Measurements from ENCODE around the gene HCRTR1. TPM values are rescaled to one million over a fixed set of nuclear protein-coding genes. Genes with fewer than 3 reads are reported as not detected.

HCRTR1 gene
- total and polyA plus RNA-seq, 8 donors: 0.14 to 0.52 (median 0.19) TPM; not detected in 5

DNA sequence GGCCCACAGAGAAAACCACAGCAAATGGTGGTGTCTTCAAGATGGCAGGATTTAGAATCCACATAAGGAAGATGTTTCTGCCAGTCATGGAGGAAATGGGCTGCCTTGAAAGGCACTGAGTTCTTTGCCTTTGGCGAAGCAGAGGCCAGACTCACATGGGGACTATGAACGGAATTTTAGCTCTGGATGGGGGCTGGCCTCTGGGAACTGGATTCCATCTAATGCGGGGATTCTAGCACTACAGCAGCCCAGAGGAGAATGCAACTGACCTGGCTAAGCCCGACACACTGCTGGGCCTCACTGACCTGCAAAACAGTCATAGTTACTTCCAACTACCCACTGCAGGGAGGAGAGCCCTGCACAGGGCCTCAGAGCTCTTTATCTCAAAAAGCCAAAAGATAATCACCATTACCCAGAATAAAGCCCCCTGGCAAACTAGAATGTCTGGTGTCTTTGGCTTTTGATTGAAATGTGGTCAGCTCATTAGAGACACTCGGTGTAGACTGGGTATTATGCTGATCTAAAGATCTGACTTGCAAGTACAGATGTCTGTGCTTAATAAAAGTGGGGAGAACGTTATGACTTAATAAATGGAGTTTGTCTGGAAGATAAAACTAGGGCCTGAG is 11.6 kb downstream of the HCRTR1 start:
- TF ChIP-seq CTCF (IDR thresholded peaks at IDR 0.05): no peak
- Histone ChIP-seq H3K4me1 (peaks cover 10 to 20% (median 18%) of the 10 kb centered on the region in 3 donors), H3K36me3 (peaks cover 0 to 34% (median 10%) of the 10 kb centered on the region in 3 donors), H3K4me3 (no peak overlapping the region), H3K27ac (peak overlapping the region in 1 of 4 donors; percentile 54), H3K27me3 (no peaks in the 10 kb centered on the region), H3K9me3 (no peaks in the 10 kb centered on the region)
- intact Hi-C loops (cut with DNase I): no loop called here
- ATAC-seq (no peak), FAIRE-seq (no peak), DNase-seq (no peak)
- 92 to 93% methylated on average over 6 of the region's 6 CpGs for WGBS, 2 donors

DNA sequence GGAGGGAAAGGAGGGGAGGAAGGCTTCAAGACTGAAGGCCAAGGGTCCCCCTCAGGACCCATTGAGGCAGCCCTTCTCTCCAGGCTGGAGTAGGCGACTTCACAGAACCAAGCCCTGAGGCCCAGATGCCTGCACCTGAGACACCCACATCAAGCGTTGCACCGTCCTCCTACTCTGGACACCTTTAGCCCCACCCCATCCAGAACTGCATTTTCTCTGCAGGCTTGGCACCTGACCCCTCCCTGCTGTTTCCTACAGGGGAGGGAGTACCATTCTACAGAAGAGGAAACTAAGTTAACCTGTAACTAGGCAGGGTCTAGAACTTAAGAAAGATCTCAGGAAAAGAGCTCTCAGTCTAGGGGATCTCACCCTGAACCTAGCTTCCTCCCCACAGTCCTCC is 15.2 kb downstream of the HCRTR1 start:
- intact Hi-C loops (cut with DNase I): no loop called here
- Histone ChIP-seq H3K9me3 (no peaks in the 10 kb centered on the region), H3K4me1 (peaks cover 5 to 12% (median 8%) of the 10 kb centered on the region in 3 donors), H3K27ac (no peak overlapping the region), H3K27me3 (no peaks in the 10 kb centered on the region), H3K4me3 (no peak overlapping the region), H3K36me3 (peaks cover 0 to 44% (median 10%) of the 10 kb centered on the region in 3 donors)
- ATAC-seq (no peak), FAIRE-seq (no peak), DNase-seq (no peak)
- 96 to 100% methylated on average over 3 of the region's 3 CpGs for WGBS, 2 donors
- no peak for TF ChIP-seq CTCF (IDR thresholded peaks at IDR 0.05)

DNA sequence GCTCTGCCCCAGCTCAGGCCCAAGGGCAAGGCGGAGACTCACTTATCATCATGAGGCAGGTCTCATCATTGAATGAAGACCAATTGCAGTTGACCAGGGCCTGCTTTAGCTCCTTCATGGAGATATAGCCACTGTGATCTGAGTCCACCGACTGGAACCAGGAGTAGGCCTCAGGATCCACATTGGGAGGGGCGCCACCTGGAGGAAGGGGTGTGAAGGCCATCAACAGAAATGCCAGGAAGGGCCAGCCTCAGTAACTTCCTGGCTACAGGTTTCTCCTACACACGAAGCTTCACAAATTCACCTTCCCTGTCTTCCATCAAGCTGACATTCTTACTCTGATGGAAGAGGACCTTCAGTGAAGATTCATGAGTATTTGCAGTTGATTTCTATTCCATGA is 15.6 kb downstream of the HCRTR1 start:
- FAIRE-seq (no peak), DNase-seq (peak in 2 of 6 donors; percentile 42 to 65)
- 64 to 65% methylated on average over 4 of the region's 4 CpGs for WGBS, 2 donors

GRCh38 chr1:31637915-31638673 is 20.6 kb downstream of the HCRTR1 start:
- intact Hi-C loops (cut with DNase I): no loop called here
- Histone ChIP-seq H3K4me1 (peaks cover 0 to 6% (median 5%) of the 10 kb centered on the region in 3 donors), H3K27me3 (no peaks in the 10 kb centered on the region), H3K27ac (no peak overlapping the region), H3K36me3 (peaks cover 0 to 10% (median 2%) of the 10 kb centered on the region in 3 donors), H3K9me3 (no peaks in the 10 kb centered on the region), H3K4me3 (no peak overlapping the region)
- 49% methylated on average over 5 of the region's 5 CpGs for WGBS, 2 donors
- TF ChIP-seq CTCF (IDR thresholded peaks at IDR 0.05): no peak
- FAIRE-seq (no peak), DNase-seq (no peak), ATAC-seq (no peak)

More for the DNA sequence above, 15.6 kb downstream of the HCRTR1 start:
- no peaks in the 10 kb centered on the region for H3K27me3 ChIP-seq
- H3K4me1 ChIP-seq: peaks cover under 1 to 7% (median 4%) of the 10 kb centered on the region in 3 donors
- peak in 2 of 4 donors; percentile 50 to 63 for ATAC-seq
- H3K27ac ChIP-seq: no peak overlapping the region
- H3K36me3 ChIP-seq: peaks cover 0 to 44% (median 10%) of the 10 kb centered on the region in 3 donors
- intact Hi-C loops (cut with DNase I): no loop called here
- TF ChIP-seq CTCF (IDR thresholded peaks at IDR 0.05): peak in 1 of 4 donors; percentile 20
- no peaks in the 10 kb centered on the region for H3K9me3 ChIP-seq
- H3K4me3 ChIP-seq: no peak overlapping the region

Measured in pancreas (tissue), 10 donors.